Panc1 (cell line): ENCODE measurements around the gene TARM1. TPM values are rescaled to one million over a fixed set of nuclear protein-coding genes. Genes with fewer than 3 reads are reported as not detected.

Source experiments
- ATAC-seq: fragments of 200-7000 bp; cut with Tn5 transposase; 2 replicates; pipeline ENCODE4 v1.9.1; 2020; ENCODE audit warnings: mild to moderate bottlenecking, moderate library complexity
- BruUV-seq: library from RNA; stranded (reverse); fragments of 400-500 nt; replicated peaks from 2 replicates; lab custom pipeline; 2021; lab: Mats Ljungman, UMichigan
- CTCF ChIA-PET: fragments of 300-600 bp; sonication (Branson Sonifier 250); formaldehyde crosslinking; loops from one replicate; lab custom pipeline; 2022; ENCODE audit warnings: antibody characterized with exemption; lab: Charles Lee
- POLR2A ChIA-PET: fragments of 300-600 bp; sonication (Branson Sonifier 250); formaldehyde crosslinking; loops from one replicate; lab custom pipeline; 2022; ENCODE audit warnings: antibody characterized with exemption; lab: Charles Lee
- DNase-seq: peaks from one replicate; pipeline ENCODE4 v3.0.0-alpha.2; 2010; ENCODE audit warnings: low read depth, low spot score
- H3K27ac ChIP-seq: 2 replicates; pipeline ENCODE4 v1.5.1; 2011; ENCODE audit warnings: mild to moderate bottlenecking, low read length, inconsistent platforms
- H3K27me3 ChIP-seq: fragments of 200-500 bp; sonication (Bioruptor generic); 2 replicates; pipeline ENCODE4 v1.6.0; 2014; ENCODE audit warnings: low read length, inconsistent platforms; ENCODE audit not compliant: control insufficient read depth, insufficient read depth
- H3K36me3 ChIP-seq: fragments of 200-500 bp; sonication (Bioruptor generic); 2 replicates; pipeline ENCODE4 v1.5.1; 2014; ENCODE audit warnings: inconsistent platforms, mild to moderate bottlenecking, low read length, moderate library complexity; ENCODE audit not compliant: control insufficient read depth, insufficient read depth
- H3K4me1 ChIP-seq: 2 replicates; pipeline ENCODE4 v1.5.1; 2011; ENCODE audit warnings: inconsistent platforms, mild to moderate bottlenecking, low read length, moderate library complexity; ENCODE audit not compliant: control insufficient read depth, insufficient read depth
- H3K4me3 ChIP-seq, 2 experiments: 2 replicates each; pipeline ENCODE4 v1.5.1; 2011 to 2012; ENCODE audit warnings: low read depth in 2 of 2, low read length in 2 of 2, mild to moderate bottlenecking in 2 of 2, inconsistent platforms in 1 of 2, moderate library complexity in 1 of 2
- H3K9me3 ChIP-seq: fragments of 200-500 bp; sonication (Bioruptor generic); 2 replicates; pipeline ENCODE4 v1.5.1; 2014; ENCODE audit warnings: low read depth, mild to moderate bottlenecking, inconsistent platforms, low read length, moderate library complexity; ENCODE audit not compliant: control insufficient read depth, insufficient read depth
- POLR2AphosphoS5 ChIP-seq: IDR thresholded peaks from 2 replicates; pipeline ENCODE4 v1.6.1; 2012; ENCODE audit warnings: mild to moderate bottlenecking, low read depth, low read length, moderate library complexity
- REST ChIP-seq, 2 experiments: IDR thresholded peaks; 2 replicates each; pipeline ENCODE4 v1.6.1; 2011 to 2012; ENCODE audit warnings: low read depth in 2 of 2, control low read depth in 1 of 2, low read length in 1 of 2, mild to moderate bottlenecking in 1 of 2, moderate library complexity in 1 of 2; ENCODE audit not compliant: insufficient read depth in 1 of 2
- SIN3A ChIP-seq: IDR thresholded peaks from 2 replicates; pipeline ENCODE4 v1.6.1; 2012; ENCODE audit warnings: low read depth, mild to moderate bottlenecking, low read length, moderate library complexity, borderline replicate concordance; ENCODE audit not compliant: insufficient read depth
- TCF7L2 ChIP-seq: IDR thresholded peaks from 2 replicates; pipeline ENCODE4 v1.6.1; 2011; ENCODE audit warnings: mild to moderate bottlenecking, low read depth, low read length, inconsistent platforms
- in situ Hi-C: cut with HindIII; loops from 2 replicates; pipeline ENCODE4 v1.10.0; 2016; ENCODE audit warnings: low sequenced_read_pairs, low pct_unique_long_range_greater_than_20kb
- intact Hi-C: fragments of 100-400 bp; cut with micrococcal nuclease; formaldehyde crosslinking; loops from one replicate; pipeline ENCODE4 v1.10.0; 2022; ENCODE audit not compliant: unreplicated experiment
- total RNA-seq: library from RNA; stranded (reverse); gene quantifications from one replicate; pipeline ENCODE4 v1.2.1, GENCODE V29; 2021; ENCODE audit not compliant: unreplicated experiment
- TF ChIP-seq, protein P1 (sequence below): fragments of 450-650 bp; IDR thresholded peaks from 2 replicates; pipeline ENCODE4 v1.5.1; 2017; ENCODE audit warnings: mild to moderate bottlenecking

Gene TARM1
- total RNA-seq, 1 experiment from 2014 or later: not detected

DNA sequence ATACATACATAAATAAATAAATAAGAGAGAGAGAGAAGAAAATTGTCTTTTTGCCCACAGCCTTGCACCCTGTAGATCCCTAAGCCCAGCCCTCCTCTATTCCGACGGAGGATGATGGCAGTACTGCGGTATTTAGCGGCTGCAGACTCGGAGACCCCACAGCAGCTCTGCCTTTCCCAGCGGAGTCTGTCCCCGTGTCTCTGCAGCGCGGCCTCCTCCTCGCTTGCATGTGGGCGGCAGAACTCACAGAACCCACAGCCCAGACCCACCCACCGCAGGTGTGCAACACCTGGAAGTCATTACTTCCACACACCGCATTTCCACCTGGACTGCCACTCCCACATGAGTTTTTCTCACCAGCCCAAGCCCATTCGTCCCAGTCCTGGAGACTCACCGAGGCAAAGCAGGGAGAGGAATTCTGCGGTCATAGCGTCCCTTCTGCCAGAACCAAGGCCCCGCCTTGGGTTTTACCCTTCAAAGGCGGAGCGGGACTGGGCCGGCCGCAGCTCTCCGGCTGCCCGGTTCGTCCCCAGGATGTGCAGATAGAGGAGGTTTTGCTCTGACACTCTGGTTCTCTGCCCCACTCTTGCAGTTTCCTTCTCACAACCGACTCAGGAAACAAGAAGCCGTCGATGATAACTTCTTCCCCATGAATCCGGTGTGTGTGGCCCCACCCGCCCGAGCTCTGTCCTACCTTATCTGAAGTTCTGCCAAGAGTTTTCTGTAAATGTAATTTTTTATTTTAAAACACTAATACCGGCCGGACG, 17.6 kb downstream of the TARM1 start, which contains the start of gene VSTM1:
VSTM1 (minus strand) TSS at position 548 of the 767 bp plus-strand sequence; CDS start at position 428, 120 bp downstream.
- ATAC-seq (peak; percentile 44), DNase-seq (no peak)
- ChIA-PET POLR2A (interaction anchor here (0.5 to 0.6 kb wide), 2 partner anchors 40 to 196 kb away, joined by 4 to 6 read pairs; partner anchors contain the start of gene MYADM), CTCF (interaction anchor here (0.6 kb wide), 2 partner anchors 210 to 558 kb away, joined by 3 read pairs; no protein-coding TSS in a partner anchor)
- in situ Hi-C loops: no loop called here
- intact Hi-C loops: no loop called here
- BruUV-seq: no TSS peak
- no peaks in the 10 kb centered on the region for H3K4me1 ChIP-seq
- H3K4me3 ChIP-seq: no peak within 1 kb of the TSS
- H3K27ac ChIP-seq: no peak within 1 kb of the TSS
- no peaks in the 10 kb centered on the region for H3K9me3 ChIP-seq
- H3K36me3 ChIP-seq: no peaks in the 10 kb centered on the region
- TF ChIP-seq SIN3A: no peak
- no peak for TF ChIP-seq TCF7L2
- TF ChIP-seq, protein P1, sequence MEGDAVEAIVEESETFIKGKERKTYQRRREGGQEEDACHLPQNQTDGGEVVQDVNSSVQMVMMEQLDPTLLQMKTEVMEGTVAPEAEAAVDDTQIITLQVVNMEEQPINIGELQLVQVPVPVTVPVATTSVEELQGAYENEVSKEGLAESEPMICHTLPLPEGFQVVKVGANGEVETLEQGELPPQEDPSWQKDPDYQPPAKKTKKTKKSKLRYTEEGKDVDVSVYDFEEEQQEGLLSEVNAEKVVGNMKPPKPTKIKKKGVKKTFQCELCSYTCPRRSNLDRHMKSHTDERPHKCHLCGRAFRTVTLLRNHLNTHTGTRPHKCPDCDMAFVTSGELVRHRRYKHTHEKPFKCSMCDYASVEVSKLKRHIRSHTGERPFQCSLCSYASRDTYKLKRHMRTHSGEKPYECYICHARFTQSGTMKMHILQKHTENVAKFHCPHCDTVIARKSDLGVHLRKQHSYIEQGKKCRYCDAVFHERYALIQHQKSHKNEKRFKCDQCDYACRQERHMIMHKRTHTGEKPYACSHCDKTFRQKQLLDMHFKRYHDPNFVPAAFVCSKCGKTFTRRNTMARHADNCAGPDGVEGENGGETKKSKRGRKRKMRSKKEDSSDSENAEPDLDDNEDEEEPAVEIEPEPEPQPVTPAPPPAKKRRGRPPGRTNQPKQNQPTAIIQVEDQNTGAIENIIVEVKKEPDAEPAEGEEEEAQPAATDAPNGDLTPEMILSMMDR: no peak
- TF ChIP-seq REST (IDR thresholded peaks at IDR 0.05; ENCODE audit: insufficient read depth in 1 of 2, low read depth in 2 of 2, low read length in 1 of 2): no peak
- no peak for TF ChIP-seq POLR2AphosphoS5
- H3K27me3 ChIP-seq: no peaks in the 10 kb centered on the region

DNA sequence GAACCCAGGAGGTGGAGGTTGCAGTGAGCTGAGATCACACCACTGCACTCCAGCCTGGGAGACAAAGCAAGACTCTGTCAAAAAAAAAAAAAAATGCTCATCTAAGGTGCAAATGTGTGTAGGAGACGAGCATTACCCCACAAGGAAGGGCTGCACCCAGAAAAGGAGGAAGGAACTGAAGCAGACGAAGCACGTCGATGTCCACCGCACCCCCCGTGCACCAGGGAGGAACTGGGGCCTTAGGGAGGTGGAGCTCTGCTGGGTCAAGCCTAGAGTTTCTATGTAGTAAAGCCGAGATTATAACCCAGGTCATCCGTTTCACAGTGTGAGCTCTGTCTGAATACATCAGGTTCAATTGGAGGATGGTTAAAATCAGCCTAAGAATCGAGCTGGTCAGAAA, 18.5 kb downstream of the TARM1 start:
- TF ChIP-seq, protein P1: no peak
- no peak for TF ChIP-seq REST (IDR thresholded peaks at IDR 0.05; ENCODE audit: insufficient read depth in 1 of 2, low read depth in 2 of 2, low read length in 1 of 2)
- no peak for TF ChIP-seq SIN3A
- TF ChIP-seq POLR2AphosphoS5: no peak
- no peak for TF ChIP-seq TCF7L2
- Histone ChIP-seq H3K9me3 (no peaks in the 10 kb centered on the region), H3K27ac (no peak overlapping the region), H3K4me3 (no peak overlapping the region), H3K27me3 (no peaks in the 10 kb centered on the region), H3K36me3 (no peaks in the 10 kb centered on the region), H3K4me1 (no peaks in the 10 kb centered on the region)
- no TSS peak for BruUV-seq
- CTCF ChIA-PET: interaction anchor here (0.6 kb wide), 1 partner anchor 209 kb away, joined by 3 read pairs; no protein-coding TSS in a partner anchor
- 0 out of 2 replicates have a peak, but pooled peaks have one; percentile 17 for ATAC-seq
- intact Hi-C loops: no loop called here
- POLR2A ChIA-PET: interaction anchor here (0.5 kb wide), 1 partner anchor 41 kb away, joined by 4 read pairs; no protein-coding TSS in a partner anchor
- DNase-seq: no peak
- in situ Hi-C loops: no loop called here
